GM12878 (cell line): ENCODE measurements around the gene PMM2. TPM values are rescaled to one million over a fixed set of nuclear protein-coding genes. Genes with fewer than 3 reads are reported as not detected.

Experiments
- ATAC-seq: fragments of 200-7000 bp; cut with Tn5 transposase; 3 replicates; pipeline ENCODE4 v1.9.1; 2020; ENCODE audit warnings: mild to moderate bottlenecking, moderate library complexity
- BruUV-seq: library from RNA; stranded (reverse); fragments of 400-500 nt; replicated peaks from 2 replicates; lab custom pipeline; 2021; lab: Mats Ljungman, UMichigan
- CTCF ChIA-PET: fragments of 300-600 bp; sonication (Branson Sonifier 250); formaldehyde crosslinking; extraction: SDS; loops from one replicate; lab custom pipeline; 2021; ENCODE audit warnings: inconsistent platforms; lab: Yijun Ruan, JAX
- POLR2A ChIA-PET: fragments of 350-600 bp; formaldehyde crosslinking; extraction: SDS; loops from one replicate; lab custom pipeline; 2021; ENCODE audit warnings: inconsistent platforms; lab: Charles Lee
- RAD21 ChIA-PET: fragments of 300-600 bp; sonication (Branson Sonifier 250); formaldehyde crosslinking; loops from one replicate; lab custom pipeline; 2023; ENCODE audit warnings: antibody characterized with exemption; ENCODE audit not compliant: unreplicated experiment; lab: Charles Lee
- SMC1A ChIA-PET: fragments of 300-600 bp; sonication (Branson Sonifier 250); formaldehyde crosslinking; loops from one replicate; lab custom pipeline; 2023; ENCODE audit not compliant: unreplicated experiment, uncharacterized antibody; lab: Charles Lee
- DNase-seq: peaks from one replicate; pipeline ENCODE4 v3.0.0-alpha.2; 2011; ENCODE audit warnings: low read depth, low spot score
- FAIRE-seq: peaks from 3 replicates; lab custom pipeline; 2011; peaks lifted over from hg19 to GRCh38; lab: Jason Lieb, UNC
- H2AFZ ChIP-seq: 2 replicates; pipeline ENCODE4 v1.6.0; 2011; ENCODE audit warnings: low read depth, low read length, control low read depth; ENCODE audit not compliant: control insufficient read depth
- H3K27ac ChIP-seq: 2 replicates; pipeline ENCODE4 v1.5.1; 2011; ENCODE audit warnings: control low read depth; ENCODE audit not compliant: control insufficient read depth, insufficient read depth
- H3K27me3 ChIP-seq, 2 experiments: replicated peaks in 1 of 2; 2 replicates each; pipeline versions ENCODE4 v1.6.0 to v1.6.1; 2011; ENCODE audit warnings: low read length in 1 of 2; ENCODE audit not compliant: control insufficient read depth in 2 of 2, insufficient read depth in 2 of 2
- H3K36me3 ChIP-seq, 2 experiments: 2 replicates each; pipeline ENCODE4 v1.5.1; 2011; ENCODE audit warnings: low read length in 1 of 2; ENCODE audit not compliant: control insufficient read depth in 2 of 2, insufficient read depth in 2 of 2
- H3K4me1 ChIP-seq: 2 replicates; pipeline ENCODE4 v1.6.1; 2011; ENCODE audit warnings: mild to moderate bottlenecking, low read length, moderate library complexity, mixed read lengths; ENCODE audit not compliant: control insufficient read depth, insufficient read depth
- H3K4me2 ChIP-seq: 2 replicates; pipeline ENCODE4 v1.6.0; 2011; ENCODE audit warnings: control low read depth; ENCODE audit not compliant: control insufficient read depth, insufficient read depth
- H3K4me3 ChIP-seq: fragments of 200-600 bp; sonication (generic); 2 replicates; pipeline ENCODE4 v1.5.1; 2016
- H3K79me2 ChIP-seq: 2 replicates; pipeline ENCODE4 v1.6.0; 2011; ENCODE audit warnings: low read length; ENCODE audit not compliant: control insufficient read depth, insufficient read depth
- H3K9ac ChIP-seq: 2 replicates; pipeline ENCODE4 v1.8.0; 2011; ENCODE audit warnings: low read length, control low read depth, mixed read lengths; ENCODE audit not compliant: control insufficient read depth, insufficient read depth
- H3K9me3 ChIP-seq: replicated peaks from 3 replicates; pipeline ENCODE4 v1.5.1; 2011; ENCODE audit warnings: mild to moderate bottlenecking, low read length; ENCODE audit not compliant: control insufficient read depth, insufficient read depth
- H4K20me1 ChIP-seq: 2 replicates; pipeline ENCODE4 v1.6.0; 2011; ENCODE audit not compliant: control insufficient read depth, insufficient read depth
- JUNB ChIP-seq: IDR thresholded peaks from 2 replicates; pipeline ENCODE4 v1.6.1; 2016; ENCODE audit warnings: antibody characterized with exemption, mild to moderate bottlenecking
- RAD51 ChIP-seq: fragments of 450-650 bp; IDR thresholded peaks from 2 replicates; pipeline ENCODE4 v1.6.1; 2016; ENCODE audit warnings: moderate library complexity, mild to moderate bottlenecking, inconsistent platforms
- RELA ChIP-seq: fragments of 450-650 bp; IDR thresholded peaks from 2 replicates; pipeline ENCODE4 v1.8.0; 2014; ENCODE audit warnings: borderline replicate concordance; ENCODE audit not compliant: partially characterized antibody
- SIN3A ChIP-seq: IDR thresholded peaks from 2 replicates; pipeline ENCODE4 v1.6.1; 2012; ENCODE audit warnings: low read depth, low read length, improper control_type of control experiment
- SIX5 ChIP-seq: IDR thresholded peaks from 2 replicates; pipeline ENCODE4 v1.6.1; 2011; ENCODE audit warnings: mild to moderate bottlenecking, low read depth, low read length, moderate library complexity; ENCODE audit not compliant: severe bottlenecking
- STAT1 ChIP-seq: fragments of 450-650 bp; conservative IDR thresholded peaks from 2 replicates; pipeline ENCODE4 v1.6.1; 2014; ENCODE audit warnings: antibody characterized with exemption, mild to moderate bottlenecking
- ZBTB40 ChIP-seq: fragments of 450-650 bp; IDR thresholded peaks from 2 replicates; pipeline ENCODE4 v1.6.1; 2016; ENCODE audit warnings: mild to moderate bottlenecking, moderate library complexity, borderline replicate concordance
- ZNF24 ChIP-seq: fragments of 450-650 bp; IDR thresholded peaks from 2 replicates; pipeline ENCODE4 v1.6.1; 2017; ENCODE audit warnings: antibody characterized with exemption, mild to moderate bottlenecking
- WGBS: methylation state at CpG from one replicate; pipeline ENCODE4 v1.1.6; 2016; ENCODE audit warnings: low lambda C conversion rate; ENCODE audit not compliant: insufficient replicate concordance, insufficient coverage; ENCODE audit errors: missing lambda C conversion rate; 5-methylcytosine and 5-hydroxymethylcytosine counted together
- in situ Hi-C: fragments of 300-500 bp; cut with MboI; formaldehyde crosslinking; loops from 9 replicates; pipeline ENCODE4 v1.14.3; 2018; ENCODE audit warnings: mixed read lengths
- intact Hi-C: fragments of 100-400 bp; cut with micrococcal nuclease; formaldehyde crosslinking; loops from one replicate; pipeline ENCODE4 v1.14.2; 2022; ENCODE audit not compliant: unreplicated experiment
- polyA plus RNA-seq, 11 experiments: library from polyadenylated mRNA; depleted of rRNA in 4 of 11; unstranded in 6 of 11; stranded (reverse) in 5 of 11; fragments of >200 nt; fragmentation: Nextera tagmentation in 4 of 11; fragmentation: Illumina TruSeq in 1 of 11; extraction: Ambion mirVana in 4 of 11; extraction: Trizol in 1 of 11; gene quantifications; 1 replicate in 1 of 11; 2 replicates in 10 of 11; pipeline versions ENCODE4 v1.2.1 to v1.2.3, GENCODE V29; 2011 to 2016; ENCODE audit warnings: inconsistent platforms in 2 of 11, missing spikeins in 2 of 11, low read depth in 1 of 11
- total RNA-seq, 4 experiments: library from RNA; depleted of rRNA in 3 of 4; stranded (reverse); fragments of >200 nt in 3 of 4; fragmentation: Illumina TruSeq in 1 of 4; extraction: Trizol in 1 of 4; gene quantifications; 2 replicates each; pipeline versions ENCODE4 v1.2.1 to v1.2.3, GENCODE V29; 2013 to 2021
- TF ChIP-seq, protein P1 (sequence below): fragments of 450-650 bp; IDR thresholded peaks from 2 replicates; pipeline ENCODE4 v1.6.1; 2018; ENCODE audit warnings: borderline replicate concordance, mild to moderate bottlenecking; ENCODE audit not compliant: partially characterized antibody
- TF ChIP-seq, protein P2 (sequence below): fragments of 450-650 bp; formaldehyde crosslinking; IDR thresholded peaks from 2 replicates; pipeline ENCODE4 v1.4.0; 2022; ENCODE audit warnings: mild to moderate bottlenecking, moderate library complexity

Gene PMM2
- total and polyA plus RNA-seq, 10 of the 15 experiments (the other 5 are each of a cell fraction or from before 2014, with no cell fraction given) = 22.6 to 69.4 (median 52.3) TPM

GRCh38 chr16:8878523-8878911, 80.9 kb downstream of the PMM2 start:
- RAD21 ChIA-PET = interaction anchor here (0.6 to 3.8 kb wide), 4 partner anchors 9 to 254 kb away, joined by 3 to 32 read pairs (median 4); partner anchors contain the start of gene CARHSP1
- H3K27ac ChIP-seq = no peak overlapping the region
- SMC1A ChIA-PET = interaction anchor here (2.4 to 5.6 kb wide), 4 partner anchors 13 to 305 kb away, joined by 6 to 37 read pairs (median 12); no protein-coding TSS in a partner anchor
- no peak overlapping the region for H2AFZ ChIP-seq
- POLR2A ChIA-PET = no interaction called here
- intact Hi-C loops (no loop called here), in situ Hi-C loops (no loop called here)
- no peaks in the 10 kb centered on the region for H4K20me1 ChIP-seq
- no peaks in the 10 kb centered on the region for H3K79me2 ChIP-seq
- no peaks in the 10 kb centered on the region for H3K36me3 ChIP-seq
- CTCF ChIA-PET = interaction anchor here (1.2 to 5.4 kb wide), 4 partner anchors 10 to 217 kb away, joined by 3 to 72 read pairs (median 22); partner anchors contain the start of genes CARHSP1, PMM2 and TMEM186
- no peak overlapping the region for H3K4me2 ChIP-seq
- no peak for ATAC-seq
- no peaks in the 10 kb centered on the region for H3K27me3 ChIP-seq
- no peak overlapping the region for H3K9ac ChIP-seq
- WGBS = 57% methylated on average over 6 of the region's 6 CpGs
- BruUV-seq = no TSS peak
- H3K4me1 ChIP-seq = peaks cover 6% of the 10 kb centered on the region
- H3K4me3 ChIP-seq = no peak overlapping the region
- DNase-seq = no peak
- no peak for FAIRE-seq
- no peaks in the 10 kb centered on the region for H3K9me3 ChIP-seq
- TF ChIP-seq ZBTB40 (no peak), RELA (no peak), JUNB (no peak), ZNF24 (no peak), SIN3A (no peak), STAT1 (no peak), RAD51 (no peak), SIX5 (no peak)
- TF ChIP-seq, protein P1, sequence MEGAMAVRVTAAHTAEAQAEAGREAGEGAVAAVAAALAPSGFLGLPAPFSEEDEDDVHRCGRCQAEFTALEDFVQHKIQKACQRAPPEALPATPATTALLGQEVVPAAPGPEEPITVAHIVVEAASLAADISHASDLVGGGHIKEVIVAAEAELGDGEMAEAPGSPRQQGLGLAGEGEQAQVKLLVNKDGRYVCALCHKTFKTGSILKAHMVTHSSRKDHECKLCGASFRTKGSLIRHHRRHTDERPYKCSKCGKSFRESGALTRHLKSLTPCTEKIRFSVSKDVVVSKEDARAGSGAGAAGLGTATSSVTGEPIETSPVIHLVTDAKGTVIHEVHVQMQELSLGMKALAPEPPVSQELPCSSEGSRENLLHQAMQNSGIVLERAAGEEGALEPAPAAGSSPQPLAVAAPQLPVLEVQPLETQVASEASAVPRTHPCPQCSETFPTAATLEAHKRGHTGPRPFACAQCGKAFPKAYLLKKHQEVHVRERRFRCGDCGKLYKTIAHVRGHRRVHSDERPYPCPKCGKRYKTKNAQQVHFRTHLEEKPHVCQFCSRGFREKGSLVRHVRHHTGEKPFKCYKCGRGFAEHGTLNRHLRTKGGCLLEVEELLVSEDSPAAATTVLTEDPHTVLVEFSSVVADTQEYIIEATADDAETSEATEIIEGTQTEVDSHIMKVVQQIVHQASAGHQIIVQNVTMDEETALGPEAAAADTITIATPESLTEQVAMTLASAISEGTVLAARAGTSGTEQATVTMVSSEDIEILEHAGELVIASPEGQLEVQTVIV = no peak
- TF ChIP-seq, protein P2, sequence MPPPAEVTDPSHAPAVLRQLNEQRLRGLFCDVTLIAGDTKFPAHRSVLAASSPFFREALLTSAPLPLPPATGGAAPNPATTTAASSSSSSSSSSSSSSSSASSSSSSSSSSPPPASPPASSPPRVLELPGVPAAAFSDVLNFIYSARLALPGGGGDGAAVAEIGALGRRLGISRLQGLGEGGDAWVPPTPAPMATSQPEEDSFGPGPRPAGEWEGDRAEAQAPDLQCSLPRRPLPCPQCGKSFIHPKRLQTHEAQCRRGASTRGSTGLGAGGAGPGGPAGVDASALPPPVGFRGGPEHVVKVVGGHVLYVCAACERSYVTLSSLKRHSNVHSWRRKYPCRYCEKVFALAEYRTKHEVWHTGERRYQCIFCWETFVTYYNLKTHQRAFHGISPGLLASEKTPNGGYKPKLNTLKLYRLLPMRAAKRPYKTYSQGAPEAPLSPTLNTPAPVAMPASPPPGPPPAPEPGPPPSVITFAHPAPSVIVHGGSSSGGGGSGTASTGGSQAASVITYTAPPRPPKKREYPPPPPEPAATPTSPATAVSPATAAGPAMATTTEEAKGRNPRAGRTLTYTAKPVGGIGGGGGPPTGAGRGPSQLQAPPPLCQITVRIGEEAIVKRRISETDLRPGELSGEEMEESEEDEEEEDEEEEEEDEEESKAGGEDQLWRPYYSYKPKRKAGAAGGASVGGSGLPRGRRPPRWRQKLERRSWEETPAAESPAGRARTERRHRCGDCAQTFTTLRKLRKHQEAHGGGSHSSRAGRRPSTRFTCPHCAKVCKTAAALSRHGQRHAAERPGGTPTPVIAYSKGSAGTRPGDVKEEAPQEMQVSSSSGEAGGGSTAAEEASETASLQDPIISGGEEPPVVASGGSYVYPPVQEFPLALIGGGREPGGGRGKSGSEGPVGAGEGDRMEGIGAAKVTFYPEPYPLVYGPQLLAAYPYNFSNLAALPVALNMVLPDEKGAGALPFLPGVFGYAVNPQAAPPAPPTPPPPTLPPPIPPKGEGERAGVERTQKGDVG = no peak
